K562 (cell line): Measurements from ENCODE around the gene PSMB7. TPM values are rescaled to one million over a fixed set of nuclear protein-coding genes. Genes with fewer than 3 reads are reported as not detected.

Experiments
- ATAC-seq: fragments of 200-7000 bp; cut with Tn5 transposase; 3 replicates; pipeline ENCODE4 v1.9.1; 2020; ENCODE audit warnings: moderate library complexity
- BruUV-seq: library from RNA; stranded (reverse); fragments of 400-500 nt; replicated peaks from 2 replicates; lab custom pipeline; 2021; lab: Mats Ljungman, UMichigan
- CTCF ChIA-PET: fragments of 300-600 bp; formaldehyde crosslinking; extraction: SDS; loops from one replicate; lab custom pipeline; 2021; ENCODE audit warnings: low intra/inter-chr PET ratio; lab: Yijun Ruan, JAX
- POLR2A ChIA-PET: fragments of 300-600, 350-650 bp; sonication (Branson Sonifier 250); formaldehyde crosslinking; extraction: SDS; loops from one replicate; lab custom pipeline; 2021; ENCODE audit warnings: antibody characterized with exemption, inconsistent platforms; lab: Yijun Ruan, JAX
- DNase-seq, 4 experiments: peaks; one replicate each; pipeline versions ENCODE4 v3.0.0 to v3.0.0-alpha.2; 2011 to 2018; ENCODE audit warnings: low spot score in 3 of 4, mixed read lengths in 3 of 4; ENCODE audit errors: extremely low read depth in 1 of 4
- FAIRE-seq: peaks from 2 replicates; lab custom pipeline; 2011; peaks lifted over from hg19 to GRCh38; lab: Jason Lieb, UNC
- H2AFZ ChIP-seq: 2 replicates; pipeline ENCODE4 v1.6.0; 2011; ENCODE audit warnings: low read depth, low read length, control low read depth, inconsistent platforms
- H3K27ac ChIP-seq: fragments of 200-600 bp; 3 replicates; pipeline ENCODE4 v1.8.0; 2011; ENCODE audit warnings: low read depth, mild to moderate bottlenecking, control low read depth, inconsistent platforms, low read length, moderate library complexity, mixed read lengths; ENCODE audit errors: extremely low read depth
- H3K27me3 ChIP-seq, 2 experiments: fragments of 300-600 bp in 1 of 2; 2 replicates in 1 of 2; 3 replicates in 1 of 2; pipeline versions ENCODE4 v1.6.0 to v1.8.0; 2011; ENCODE audit warnings: inconsistent platforms in 2 of 2, low read length in 2 of 2, mild to moderate bottlenecking in 1 of 2, mixed read lengths in 1 of 2, moderate library complexity in 1 of 2; ENCODE audit not compliant: control insufficient read depth in 2 of 2, insufficient read depth in 2 of 2
- H3K36me3 ChIP-seq: fragments of 300-600 bp; 3 replicates; pipeline ENCODE4 v1.8.0; 2011; ENCODE audit warnings: mild to moderate bottlenecking, low read length, inconsistent platforms; ENCODE audit not compliant: control insufficient read depth, insufficient read depth
- H3K4me1 ChIP-seq, 2 experiments: fragments of 200-600 bp in 1 of 2; replicated peaks in 1 of 2; 2 replicates in 1 of 2; 3 replicates in 1 of 2; pipeline versions ENCODE4 v1.5.1 to v1.8.0; 2011; ENCODE audit warnings: inconsistent platforms in 2 of 2, low read length in 2 of 2, mild to moderate bottlenecking in 1 of 2, mixed read lengths in 1 of 2, moderate library complexity in 1 of 2; ENCODE audit not compliant: control insufficient read depth in 2 of 2, insufficient read depth in 2 of 2
- H3K4me2 ChIP-seq: 2 replicates; pipeline ENCODE4 v1.6.1; 2011; ENCODE audit warnings: low read length, control low read depth, inconsistent platforms, mixed read lengths; ENCODE audit not compliant: insufficient read depth
- H3K4me3 ChIP-seq: fragments of 200-600 bp; sonication (generic), shearing (Covaris generic); 2 replicates; pipeline ENCODE4 v1.5.1; 2016; ENCODE audit warnings: control low read depth, inconsistent platforms
- H3K79me2 ChIP-seq: fragments of 200-600 bp; 3 replicates; pipeline ENCODE4 v1.8.0; 2011; ENCODE audit warnings: low read length, inconsistent platforms; ENCODE audit not compliant: control insufficient read depth, insufficient read depth
- H3K9ac ChIP-seq, 2 experiments: 2 replicates each; pipeline versions ENCODE4 v1.6.0 to v1.6.1; 2011; ENCODE audit warnings: low read depth in 2 of 2, low read length in 2 of 2, control low read depth in 1 of 2, inconsistent platforms in 1 of 2, mild to moderate bottlenecking in 1 of 2, mixed read lengths in 1 of 2; ENCODE audit not compliant: insufficient read depth in 1 of 2
- H3K9me1 ChIP-seq: one replicate; pipeline ENCODE4 v1.6.0; 2011; ENCODE audit warnings: inconsistent platforms, mild to moderate bottlenecking, low read length, moderate library complexity; ENCODE audit not compliant: control insufficient read depth, insufficient read depth
- H3K9me3 ChIP-seq: replicated peaks from 2 replicates; pipeline ENCODE4 v1.5.1; 2011; ENCODE audit warnings: low read depth, low read length, inconsistent platforms; ENCODE audit not compliant: control insufficient read depth, insufficient read depth
- H4K20me1 ChIP-seq: replicated peaks from 2 replicates; pipeline ENCODE4 v1.6.1; 2011; ENCODE audit warnings: low read length, inconsistent platforms, mixed read lengths; ENCODE audit not compliant: control insufficient read depth, insufficient read depth
- CBX8 ChIP-seq: fragments of 200-600 bp; sonication (generic); IDR thresholded peaks from 2 replicates; pipeline ENCODE4 v1.6.1; 2012; ENCODE audit warnings: borderline replicate concordance, mixed run types, low read depth, mild to moderate bottlenecking, moderate library complexity, mixed read lengths, low read length, control low read depth, inconsistent platforms; ENCODE audit not compliant: poor library complexity, severe bottlenecking; ENCODE audit errors: extremely low read depth
- CTBP1 ChIP-seq: fragments of 450-650 bp; IDR thresholded peaks from 2 replicates; pipeline ENCODE4 v1.6.1; 2016; ENCODE audit warnings: borderline replicate concordance
- ELF4 ChIP-seq: fragments of 450-650 bp; formaldehyde crosslinking; IDR thresholded peaks from 2 replicates; pipeline ENCODE4 v1.4.0; 2022; ENCODE audit warnings: missing genetic modification characterization
- GABPB1 ChIP-seq: sonication (generic); formaldehyde crosslinking; IDR thresholded peaks from 2 replicates; pipeline ENCODE4 v1.8.0; 2022; ENCODE audit warnings: mild to moderate bottlenecking, missing genetic modification reagents
- HNRNPUL1 ChIP-seq: fragments of 200-400 bp; formaldehyde crosslinking; IDR thresholded peaks from 2 replicates; pipeline ENCODE4 v1.6.1; 2017; ENCODE audit warnings: low read length
- NFE2 ChIP-seq: IDR thresholded peaks from 2 replicates; pipeline ENCODE4 v1.6.1; 2014; ENCODE audit warnings: antibody characterized with exemption, low read depth
- OTX1 ChIP-seq: fragments of 450-650 bp; formaldehyde crosslinking; IDR thresholded peaks from 2 replicates; pipeline ENCODE4 v1.4.0; 2022; ENCODE audit warnings: mild to moderate bottlenecking
- ZNF316 ChIP-seq: fragments of 450-650 bp; IDR thresholded peaks from 2 replicates; pipeline ENCODE4 v1.6.1; 2016
- ZNF436 ChIP-seq: fragments of 250-450, 450-650 bp; sonication (Bioruptor Pico); formaldehyde crosslinking; IDR thresholded peaks from 2 replicates; pipeline ENCODE4 v1.7.0; 2020; ENCODE audit warnings: mild to moderate bottlenecking
- ZZZ3 ChIP-seq: fragments of 450-650 bp; IDR thresholded peaks from 2 replicates; pipeline ENCODE4 v1.6.1; 2016; ENCODE audit warnings: antibody characterized with exemption, mild to moderate bottlenecking, moderate library complexity
- WGBS: fragments of 100-300 bp; shearing (Covaris generic); methylation state at CpG from one replicate; pipeline ENCODE4 v1.1.6; 2016; ENCODE audit warnings: low coverage, mixed read lengths; ENCODE audit not compliant: insufficient coverage; ENCODE audit errors: missing lambda C conversion rate; 5-methylcytosine and 5-hydroxymethylcytosine counted together
- in situ Hi-C: fragments of 300-500 bp; cut with MboI; formaldehyde crosslinking; loops from 4 replicates; pipeline ENCODE4 v1.15.0; 2018; ENCODE audit warnings: inconsistent platforms, mixed read lengths
- intact Hi-C: fragments of 100-400 bp; cut with micrococcal nuclease; formaldehyde crosslinking; loops from 2 replicates; pipeline ENCODE4 v1.14.2; 2022
- polyA plus RNA-seq, 8 experiments: library from polyadenylated mRNA; depleted of rRNA in 4 of 8; stranded (reverse) in 5 of 8; unstranded in 3 of 8; fragments of >200 nt; fragmentation: Nextera tagmentation in 2 of 8; fragmentation: Illumina TruSeq in 1 of 8; extraction: Ambion mirVana in 2 of 8; extraction: Trizol in 1 of 8; gene quantifications; 2 replicates each; pipeline versions ENCODE4 v1.2.1 to v1.2.3, GENCODE V29; 2011 to 2014; ENCODE audit warnings: inconsistent platforms in 1 of 8, missing spikeins in 1 of 8
- total RNA-seq, 7 experiments: library from RNA; depleted of rRNA in 6 of 7; stranded (reverse); fragments of >200 nt in 6 of 7; fragmentation: Illumina TruSeq in 2 of 7; extraction: Trizol in 2 of 7; gene quantifications; 2 replicates each; pipeline versions ENCODE4 v1.2.1 to v1.2.3, GENCODE V29; 2011 to 2021; ENCODE audit warnings: low replicate concordance in 1 of 7
- TF ChIP-seq, protein P1 (sequence below): IDR thresholded peaks from 3 replicates; pipeline ENCODE4 v1.6.1; 2011; ENCODE audit warnings: borderline replicate concordance, mild to moderate bottlenecking; ENCODE audit not compliant: insufficient read length, insufficient read depth
- TF ChIP-seq, protein P2 (sequence below): fragments of 450-650 bp; IDR thresholded peaks from 2 replicates; pipeline ENCODE4 v1.6.1; 2017; ENCODE audit warnings: mild to moderate bottlenecking, moderate library complexity

Gene PSMB7
- total and polyA plus RNA-seq, 9 of the 15 experiments (the other 6 are each of a cell fraction or from before 2014, with no cell fraction given): 321 to 978 (median 407) TPM

DNA sequence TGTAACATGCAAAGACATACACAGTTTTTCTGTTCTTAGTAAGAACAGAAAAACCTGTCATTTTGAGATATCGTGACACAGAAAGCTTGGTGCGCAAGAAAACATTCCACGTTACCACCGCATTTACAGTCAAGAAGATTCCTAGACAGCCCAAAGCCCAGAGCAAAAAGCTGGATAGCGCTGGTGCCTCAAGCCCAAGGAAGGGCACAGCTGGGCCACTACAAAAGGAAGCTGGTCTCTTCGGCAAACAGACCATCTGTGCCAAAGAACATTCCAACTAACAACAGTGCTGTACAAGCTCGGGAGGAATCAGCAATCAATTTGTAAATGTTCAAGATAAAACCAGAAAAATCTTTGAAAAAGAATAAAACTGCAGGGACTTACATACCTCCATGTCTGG is 31.0 kb downstream of the PSMB7 start (continued):
- no peak for TF ChIP-seq CBX8
- no peak for TF ChIP-seq CTBP1
- no peak for TF ChIP-seq HNRNPUL1
- TF ChIP-seq OTX1: no peak
- TF ChIP-seq ZNF436 (CRISPR knock-in tag): no peak
- no peak for TF ChIP-seq ELF4 (CRISPR knock-in tag)
- no peak for TF ChIP-seq NFE2
- TF ChIP-seq, all 486 proteins: peak for 0

DNA sequence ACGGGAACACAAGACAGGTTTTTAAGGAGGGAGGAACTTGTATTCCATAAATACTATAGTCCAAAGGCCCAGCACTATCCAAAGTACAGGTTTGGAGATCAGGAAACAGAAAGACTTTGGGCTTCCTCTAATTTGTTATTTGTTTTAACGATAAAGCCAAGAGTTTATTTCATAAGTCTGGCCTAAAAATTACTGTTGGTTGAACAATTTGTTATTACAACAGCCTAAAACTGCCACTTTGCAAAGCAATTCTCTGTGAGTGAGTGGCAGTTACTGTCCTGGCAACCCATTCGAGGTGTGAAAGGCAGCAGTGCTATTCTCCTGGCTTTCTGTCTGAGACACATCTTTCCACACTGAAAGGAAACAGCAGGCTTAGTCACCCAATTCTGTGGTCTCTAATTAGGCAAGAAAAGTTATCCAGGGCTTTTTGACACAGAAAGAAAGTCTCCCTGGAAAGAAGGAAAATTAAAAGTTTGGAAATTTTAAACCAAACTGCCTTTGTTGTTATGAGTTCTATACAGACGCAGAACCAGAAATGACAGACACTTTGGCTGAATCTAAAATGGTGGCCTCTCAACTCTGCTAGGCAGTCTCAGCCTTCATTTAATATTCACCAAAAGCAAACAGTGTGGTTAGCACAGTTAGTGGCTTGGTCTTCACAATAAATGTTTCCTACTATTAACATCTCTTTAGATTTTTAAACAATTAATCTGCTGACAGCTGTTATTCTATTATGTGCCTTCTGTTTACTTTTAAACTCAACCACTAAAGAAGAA is 33.9 kb downstream of the PSMB7 start:
- FAIRE-seq (no peak), DNase-seq (no peak), ATAC-seq (no peak)
- ChIA-PET CTCF (no interaction called here), POLR2A (no interaction called here)
- in situ Hi-C loops (no loop called here), intact Hi-C loops (no loop called here)
- no peak overlapping the region for H3K9ac ChIP-seq
- H3K27me3 ChIP-seq: no peaks in the 10 kb centered on the region
- H3K36me3 ChIP-seq: peaks cover 73% of the 10 kb centered on the region
- H4K20me1 ChIP-seq: no peaks in the 10 kb centered on the region
- no peaks in the 10 kb centered on the region for H3K9me3 ChIP-seq
- no peak overlapping the region for H2AFZ ChIP-seq
- no peak overlapping the region for H3K27ac ChIP-seq
- 89% methylated on average over 4 of the region's 4 CpGs for WGBS
- no peak overlapping the region for H3K4me2 ChIP-seq
- TSS peak; percentile 4 for BruUV-seq
- H3K4me1 ChIP-seq: peaks cover 0 to 10% of the 10 kb centered on the region in 2 experiments; a peak in 2 of 5 replicates
- no peak overlapping the region for H3K4me3 ChIP-seq
- TF ChIP-seq ZZZ3 (no peak), ZNF316 (peak; percentile 23; the same call in 1 of the 2 replicates), GABPB1 (no peak)
- TF ChIP-seq, protein P1, sequence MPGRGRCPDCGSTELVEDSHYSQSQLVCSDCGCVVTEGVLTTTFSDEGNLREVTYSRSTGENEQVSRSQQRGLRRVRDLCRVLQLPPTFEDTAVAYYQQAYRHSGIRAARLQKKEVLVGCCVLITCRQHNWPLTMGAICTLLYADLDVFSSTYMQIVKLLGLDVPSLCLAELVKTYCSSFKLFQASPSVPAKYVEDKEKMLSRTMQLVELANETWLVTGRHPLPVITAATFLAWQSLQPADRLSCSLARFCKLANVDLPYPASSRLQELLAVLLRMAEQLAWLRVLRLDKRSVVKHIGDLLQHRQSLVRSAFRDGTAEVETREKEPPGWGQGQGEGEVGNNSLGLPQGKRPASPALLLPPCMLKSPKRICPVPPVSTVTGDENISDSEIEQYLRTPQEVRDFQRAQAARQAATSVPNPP: no peak
- TF ChIP-seq, protein P2, sequence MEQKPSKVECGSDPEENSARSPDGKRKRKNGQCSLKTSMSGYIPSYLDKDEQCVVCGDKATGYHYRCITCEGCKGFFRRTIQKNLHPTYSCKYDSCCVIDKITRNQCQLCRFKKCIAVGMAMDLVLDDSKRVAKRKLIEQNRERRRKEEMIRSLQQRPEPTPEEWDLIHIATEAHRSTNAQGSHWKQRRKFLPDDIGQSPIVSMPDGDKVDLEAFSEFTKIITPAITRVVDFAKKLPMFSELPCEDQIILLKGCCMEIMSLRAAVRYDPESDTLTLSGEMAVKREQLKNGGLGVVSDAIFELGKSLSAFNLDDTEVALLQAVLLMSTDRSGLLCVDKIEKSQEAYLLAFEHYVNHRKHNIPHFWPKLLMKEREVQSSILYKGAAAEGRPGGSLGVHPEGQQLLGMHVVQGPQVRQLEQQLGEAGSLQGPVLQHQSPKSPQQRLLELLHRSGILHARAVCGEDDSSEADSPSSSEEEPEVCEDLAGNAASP: no peak
- no peaks in the 10 kb centered on the region for H3K9me1 ChIP-seq
- peaks cover 72% of the 10 kb centered on the region for H3K79me2 ChIP-seq
